HG02623 (cell line): ENCODE measurements around the gene SP4.

Source experiments
- ATAC-seq: cut with Tn5 transposase; IDR thresholded peaks from one replicate; pipeline ENCODE4 v1.9.1; 2021; ENCODE audit warnings: moderate library complexity; ENCODE audit not compliant: unreplicated experiment

Gene SP4

GRCh38 chr7:21427871-21428658, at the start of gene SP4:
Gene SP4 (plus strand): TSS chr7:21428083. CDS start chr7:21428252, 169 bp downstream.
- peak; percentile 59 for ATAC-seq

- peak; percentile 75 for ATAC-seq
Observed at GRCh38 chr7:21383227-21384220, 44.4 kb upstream of the SP4 start.

- ATAC-seq: no peak
Observed at GRCh38 chr7:21393937-21394336, 33.9 kb upstream of the SP4 start.

- no peak for ATAC-seq
Observed at GRCh38 chr7:21401944-21402343, 25.9 kb upstream of the SP4 start.

GRCh38 chr7:21407796-21408480, 19.9 kb upstream of the SP4 start:
- no peak for ATAC-seq

- ATAC-seq: no peak
Observed at GRCh38 chr7:21408481-21408820, 19.4 kb upstream of the SP4 start.

- ATAC-seq: peak; percentile 74
Observed at GRCh38 chr7:21412410-21412851, 15.5 kb upstream of the SP4 start.

- ATAC-seq: no peak
Observed at GRCh38 chr7:21412957-21413356, 14.9 kb upstream of the SP4 start.

GRCh38 chr7:21413502-21413901, 14.4 kb upstream of the SP4 start:
- no peak for ATAC-seq

GRCh38 chr7:21414795-21415393, 13.0 kb upstream of the SP4 start:
- no peak for ATAC-seq

- no peak for ATAC-seq
Observed at GRCh38 chr7:21417647-21418046, 10.2 kb upstream of the SP4 start.

- no peak for ATAC-seq
Observed at GRCh38 chr7:21422751-21423150, 5.1 kb upstream of the SP4 start.

GRCh38 chr7:21425290-21425689, 2.6 kb upstream of the SP4 start:
- ATAC-seq: no peak

- ATAC-seq: no peak
Observed at GRCh38 chr7:21426286-21427181, 1.3 kb upstream of the SP4 start.

GRCh38 chr7:21427182-21427870, 557 bp upstream of the SP4 start:
- peak; percentile 75 for ATAC-seq

GRCh38 chr7:21428659-21428941, 717 bp downstream of the SP4 start:
- no peak for ATAC-seq

- no peak for ATAC-seq
Observed at GRCh38 chr7:21429021-21429420, 1.1 kb downstream of the SP4 start.

GRCh38 chr7:21429786-21430574, 2.1 kb downstream of the SP4 start:
- no peak for ATAC-seq

GRCh38 chr7:21430575-21430954, 2.7 kb downstream of the SP4 start:
- ATAC-seq: no peak
